Measurements from ENCODE around the gene PRPSAP1.

PRPSAP1 gene

GRCh38 chr17:76264755-76265623, 88.7 kb downstream of the PRPSAP1 start, which contains the start of gene UBALD2:
Gene UBALD2 (plus strand): TSS chr17:76265348. CDS start chr17:76265506, 158 bp downstream.
- DNase-seq (ENCODE audit: low read depth), result peak; percentile 100

GRCh38 chr17:76264425-76264754, 89.3 kb downstream of the PRPSAP1 start:
- DNase-seq (ENCODE audit: low read depth), result no peak

- no peak for DNase-seq (ENCODE audit: low read depth)
Measured at GRCh38 chr17:76263896-76264295, 89.8 kb downstream of the PRPSAP1 start.

- DNase-seq (ENCODE audit: low read depth), result no peak
Measured at GRCh38 chr17:76262732-76263344, 90.9 kb downstream of the PRPSAP1 start.

- no peak for DNase-seq (ENCODE audit: low read depth)
Measured at GRCh38 chr17:76261421-76262215, 92.1 kb downstream of the PRPSAP1 start.

GRCh38 chr17:76260669-76261068, 93.0 kb downstream of the PRPSAP1 start:
- DNase-seq (ENCODE audit: low read depth), result no peak

- DNase-seq (ENCODE audit: low read depth), result no peak
Measured at GRCh38 chr17:76260220-76260619, 93.5 kb downstream of the PRPSAP1 start.

All from ELR (cell line).